Measurements from ENCODE around the gene TMEM176A.

TMEM176A gene

DNA sequence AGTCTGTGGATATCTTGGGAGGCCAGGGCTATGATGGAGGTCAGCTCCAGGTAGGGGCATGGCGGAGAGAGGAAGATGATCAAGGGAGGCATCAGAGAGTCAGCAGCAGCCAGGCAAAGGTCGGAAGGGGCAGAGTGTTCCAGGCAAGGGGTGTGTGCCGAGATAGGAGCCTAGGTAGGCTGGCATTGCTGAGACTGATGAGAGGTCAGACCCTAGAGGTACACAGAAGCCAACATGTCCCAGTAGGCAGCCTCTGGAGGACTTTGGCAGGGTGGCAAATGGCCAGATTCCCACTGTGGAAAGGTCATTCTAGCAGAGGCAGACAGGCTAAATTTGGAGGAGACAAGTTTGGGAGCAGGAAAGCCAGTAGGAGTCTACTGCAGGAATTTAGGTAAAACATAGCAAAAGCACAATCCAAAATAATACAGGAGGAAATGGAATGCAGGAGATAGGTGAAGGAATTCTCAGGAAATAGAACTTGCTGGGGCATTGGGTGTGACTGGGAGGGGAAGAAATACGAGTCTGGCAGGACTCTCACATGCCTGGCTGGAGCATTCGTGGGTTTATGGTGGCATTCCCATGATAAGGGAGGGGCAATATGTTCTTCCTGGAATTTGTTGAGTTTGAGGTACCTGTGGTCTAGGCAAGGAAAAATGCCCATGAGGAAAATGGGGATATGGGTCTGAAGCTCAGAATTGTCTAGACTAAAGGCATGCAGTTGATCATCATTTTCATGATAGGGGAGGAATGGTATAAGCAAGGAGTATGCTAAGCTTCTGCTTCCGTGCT is 25.7 kb downstream of the TMEM176A start:
- TF ChIP-seq, protein P1, sequence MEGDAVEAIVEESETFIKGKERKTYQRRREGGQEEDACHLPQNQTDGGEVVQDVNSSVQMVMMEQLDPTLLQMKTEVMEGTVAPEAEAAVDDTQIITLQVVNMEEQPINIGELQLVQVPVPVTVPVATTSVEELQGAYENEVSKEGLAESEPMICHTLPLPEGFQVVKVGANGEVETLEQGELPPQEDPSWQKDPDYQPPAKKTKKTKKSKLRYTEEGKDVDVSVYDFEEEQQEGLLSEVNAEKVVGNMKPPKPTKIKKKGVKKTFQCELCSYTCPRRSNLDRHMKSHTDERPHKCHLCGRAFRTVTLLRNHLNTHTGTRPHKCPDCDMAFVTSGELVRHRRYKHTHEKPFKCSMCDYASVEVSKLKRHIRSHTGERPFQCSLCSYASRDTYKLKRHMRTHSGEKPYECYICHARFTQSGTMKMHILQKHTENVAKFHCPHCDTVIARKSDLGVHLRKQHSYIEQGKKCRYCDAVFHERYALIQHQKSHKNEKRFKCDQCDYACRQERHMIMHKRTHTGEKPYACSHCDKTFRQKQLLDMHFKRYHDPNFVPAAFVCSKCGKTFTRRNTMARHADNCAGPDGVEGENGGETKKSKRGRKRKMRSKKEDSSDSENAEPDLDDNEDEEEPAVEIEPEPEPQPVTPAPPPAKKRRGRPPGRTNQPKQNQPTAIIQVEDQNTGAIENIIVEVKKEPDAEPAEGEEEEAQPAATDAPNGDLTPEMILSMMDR (IDR thresholded peaks at IDR 0.05; ENCODE audit: low read depth, low read length), result no peak
- no peak overlapping the region for H3K4me3 ChIP-seq (ENCODE audit: low read depth, low read length)
- H3K36me3 ChIP-seq, result no peaks in the 10 kb centered on the region; the same call in 1 of the 2 replicates
- H3K4me1 ChIP-seq, result no peaks in the 10 kb centered on the region
- no peak for DNase-seq
- H3K9me3 ChIP-seq, result no peaks in the 10 kb centered on the region
- no peaks in the 10 kb centered on the region for H3K27me3 ChIP-seq

DNA sequence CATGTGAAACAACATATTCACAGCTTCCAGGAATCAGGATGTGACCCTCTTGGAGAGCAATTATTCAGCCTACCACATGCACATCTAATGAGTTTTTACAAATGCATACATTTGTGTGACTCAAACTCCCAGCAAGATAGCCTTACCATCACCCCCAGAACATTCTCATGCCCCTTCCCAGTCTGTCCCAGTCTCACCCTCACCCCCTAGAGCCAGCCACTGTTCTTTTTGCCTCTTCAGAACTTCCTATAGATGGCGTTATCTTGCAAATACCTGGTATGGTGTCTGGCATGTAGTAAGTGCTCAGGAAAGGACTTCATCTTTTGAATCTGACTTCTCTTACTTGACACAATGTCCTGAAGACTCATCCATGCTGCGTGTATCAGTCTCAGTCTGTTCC is 27.8 kb downstream of the TMEM176A start:
- H3K27me3 ChIP-seq, result no peaks in the 10 kb centered on the region
- H3K4me3 ChIP-seq (ENCODE audit: low read depth, low read length), result no peak overlapping the region
- no peaks in the 10 kb centered on the region for H3K4me1 ChIP-seq
- TF ChIP-seq, protein P1 (IDR thresholded peaks at IDR 0.05; ENCODE audit: low read depth, low read length), result no peak
- no peak for DNase-seq
- no peaks in the 10 kb centered on the region; the same call in 1 of the 2 replicates for H3K36me3 ChIP-seq
- no peaks in the 10 kb centered on the region for H3K9me3 ChIP-seq

DNA sequence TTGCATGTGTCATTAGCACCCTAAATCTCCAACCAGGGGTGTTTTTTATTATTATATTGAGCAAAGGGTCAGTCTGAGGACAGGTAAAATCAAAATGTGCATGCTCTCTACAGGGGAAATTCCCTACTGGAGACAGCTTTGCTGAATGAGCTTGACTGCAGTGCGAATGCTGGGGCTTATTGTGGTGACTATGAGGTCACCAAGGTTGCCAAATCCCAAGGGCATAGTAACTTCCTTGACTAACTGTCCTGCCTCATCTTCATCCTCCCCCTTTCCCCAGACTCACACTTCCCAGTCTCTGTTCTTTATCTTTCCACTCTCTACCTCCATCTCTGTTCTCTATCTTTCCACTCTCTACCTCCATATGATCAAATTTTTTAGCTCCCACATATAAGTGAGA is 28.9 kb downstream of the TMEM176A start:
- DNase-seq, result no peak
- H3K36me3 ChIP-seq, result no peaks in the 10 kb centered on the region; the same call in 1 of the 2 replicates
- H3K4me3 ChIP-seq (ENCODE audit: low read depth, low read length), result no peak overlapping the region
- H3K9me3 ChIP-seq, result no peaks in the 10 kb centered on the region
- TF ChIP-seq, protein P1 (IDR thresholded peaks at IDR 0.05; ENCODE audit: low read depth, low read length), result no peak
- no peaks in the 10 kb centered on the region for H3K27me3 ChIP-seq
- H3K4me1 ChIP-seq, result no peaks in the 10 kb centered on the region

DNA sequence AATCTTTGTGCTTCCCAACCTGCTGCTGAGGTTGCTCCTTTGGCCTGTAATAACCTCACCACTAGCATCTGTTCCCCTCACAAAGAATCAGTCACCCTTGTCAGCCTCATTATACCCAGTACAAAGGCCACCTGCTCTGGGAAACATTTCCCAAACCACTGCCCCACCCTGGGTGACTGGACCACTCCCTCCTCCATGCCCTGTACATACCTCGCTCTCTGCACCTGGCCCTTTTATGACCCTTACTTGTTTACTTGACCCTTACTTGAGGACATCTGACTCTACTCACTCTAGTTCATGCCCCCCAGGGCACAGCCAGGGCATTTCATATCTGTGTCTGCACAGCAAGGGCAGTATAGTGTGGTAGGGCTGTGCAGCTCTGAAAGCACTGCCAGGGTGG is 30.4 kb downstream of the TMEM176A start:
- Histone ChIP-seq H3K36me3 (no peaks in the 10 kb centered on the region; the same call in 1 of the 2 replicates), H3K27me3 (no peaks in the 10 kb centered on the region), H3K4me1 (no peaks in the 10 kb centered on the region), H3K4me3 (ENCODE audit: low read depth, low read length) (no peak overlapping the region), H3K9me3 (no peaks in the 10 kb centered on the region)
- no peak for DNase-seq
- TF ChIP-seq, protein P1 (IDR thresholded peaks at IDR 0.05; ENCODE audit: low read depth, low read length), result no peak

DNA sequence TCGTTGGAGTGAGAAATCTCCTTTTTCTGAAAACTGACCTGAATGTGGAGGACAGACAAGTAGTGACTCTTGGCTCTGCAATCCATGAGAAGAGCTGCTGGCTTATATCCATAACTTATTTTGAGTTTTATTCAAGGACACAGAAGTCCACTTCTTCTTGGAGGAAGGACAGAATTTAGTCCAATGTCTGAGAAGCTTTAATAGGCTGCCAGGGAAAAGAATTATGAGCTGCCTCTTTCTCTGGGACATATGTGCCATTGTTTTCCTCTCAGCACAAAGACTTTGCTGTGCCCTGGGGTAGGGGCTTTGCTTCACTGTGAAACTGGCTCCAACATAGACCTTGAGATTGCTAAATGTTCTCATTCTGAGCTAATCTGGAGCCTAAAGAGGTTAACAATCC is 31.3 kb downstream of the TMEM176A start:
- H3K4me1 ChIP-seq, result no peaks in the 10 kb centered on the region
- no peaks in the 10 kb centered on the region for H3K27me3 ChIP-seq
- H3K9me3 ChIP-seq, result no peaks in the 10 kb centered on the region
- H3K36me3 ChIP-seq, result no peaks in the 10 kb centered on the region; the same call in 1 of the 2 replicates
- DNase-seq, result no peak
- TF ChIP-seq, protein P1 (IDR thresholded peaks at IDR 0.05; ENCODE audit: low read depth, low read length), result no peak
- H3K4me3 ChIP-seq (ENCODE audit: low read depth, low read length), result no peak overlapping the region

DNA sequence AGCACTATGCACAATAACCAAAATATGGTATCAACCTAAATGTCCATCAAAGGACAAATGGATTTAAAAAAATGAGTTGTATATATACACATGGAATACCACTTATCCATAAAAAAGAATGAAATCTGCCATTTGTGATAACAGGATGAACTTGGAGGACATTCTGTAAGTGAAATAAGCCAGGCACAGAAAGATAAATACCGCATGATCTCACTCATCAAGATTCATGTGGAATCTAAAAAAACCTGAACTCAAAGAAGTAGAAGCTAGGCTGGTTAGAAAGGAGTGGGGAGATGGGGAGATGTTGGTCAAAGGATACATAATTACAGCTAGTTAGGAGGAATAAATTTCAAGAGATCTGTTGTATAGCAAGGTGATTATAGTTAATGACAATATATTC is 34.5 kb downstream of the TMEM176A start:
- TF ChIP-seq, protein P1 (IDR thresholded peaks at IDR 0.05; ENCODE audit: low read depth, low read length), result no peak
- Histone ChIP-seq H3K9me3 (no peaks in the 10 kb centered on the region), H3K27me3 (no peaks in the 10 kb centered on the region), H3K4me1 (no peaks in the 10 kb centered on the region), H3K4me3 (ENCODE audit: low read depth, low read length) (no peak overlapping the region), H3K36me3 (no peaks in the 10 kb centered on the region)
- no peak for DNase-seq

Data from BE2C (cell line).